Panc1 (cell line): ENCODE results near the gene CMYA5.

ENCODE experiments used
- POLR2AphosphoS5 ChIP-seq: IDR thresholded peaks from 2 replicates; pipeline ENCODE4 v1.6.1; 2012; ENCODE audit warnings: mild to moderate bottlenecking, low read depth, low read length, moderate library complexity
- REST ChIP-seq, 2 experiments: IDR thresholded peaks; 2 replicates each; pipeline ENCODE4 v1.6.1; 2011 to 2012; ENCODE audit warnings: low read depth in 2 of 2, control low read depth in 1 of 2, low read length in 1 of 2, mild to moderate bottlenecking in 1 of 2, moderate library complexity in 1 of 2; ENCODE audit not compliant: insufficient read depth in 1 of 2
- TCF7L2 ChIP-seq: IDR thresholded peaks from 2 replicates; pipeline ENCODE4 v1.6.1; 2011; ENCODE audit warnings: mild to moderate bottlenecking, low read depth, low read length, inconsistent platforms
- TF ChIP-seq, protein P1 (sequence below): fragments of 450-650 bp; IDR thresholded peaks from 2 replicates; pipeline ENCODE4 v1.5.1; 2017; ENCODE audit warnings: mild to moderate bottlenecking

DNA sequence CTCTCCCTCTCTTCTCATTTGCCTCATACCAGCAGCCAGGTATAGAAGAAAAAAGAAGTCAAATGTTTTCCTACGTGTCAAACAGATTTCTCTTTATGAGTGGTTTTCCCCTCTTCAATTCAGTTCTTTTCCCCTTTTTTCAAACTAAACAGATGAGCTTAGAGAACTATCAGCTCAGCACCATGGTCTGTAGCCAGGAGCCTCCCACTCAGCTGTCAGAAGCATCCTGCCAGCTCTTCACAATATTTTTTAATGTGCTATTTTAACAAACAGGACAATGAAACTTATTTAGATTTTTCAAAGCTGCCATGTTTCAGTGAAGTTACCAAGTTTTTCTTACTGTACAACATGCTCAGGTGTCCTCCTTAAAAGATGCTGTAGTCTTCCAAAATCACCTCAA is 63.5 kb downstream of the CMYA5 start:
- TF ChIP-seq POLR2AphosphoS5 (no peak), REST (IDR thresholded peaks at IDR 0.05; ENCODE audit: insufficient read depth in 1 of 2, low read depth in 2 of 2, low read length in 1 of 2) (no peak), TCF7L2 (no peak)
- TF ChIP-seq, protein P1, sequence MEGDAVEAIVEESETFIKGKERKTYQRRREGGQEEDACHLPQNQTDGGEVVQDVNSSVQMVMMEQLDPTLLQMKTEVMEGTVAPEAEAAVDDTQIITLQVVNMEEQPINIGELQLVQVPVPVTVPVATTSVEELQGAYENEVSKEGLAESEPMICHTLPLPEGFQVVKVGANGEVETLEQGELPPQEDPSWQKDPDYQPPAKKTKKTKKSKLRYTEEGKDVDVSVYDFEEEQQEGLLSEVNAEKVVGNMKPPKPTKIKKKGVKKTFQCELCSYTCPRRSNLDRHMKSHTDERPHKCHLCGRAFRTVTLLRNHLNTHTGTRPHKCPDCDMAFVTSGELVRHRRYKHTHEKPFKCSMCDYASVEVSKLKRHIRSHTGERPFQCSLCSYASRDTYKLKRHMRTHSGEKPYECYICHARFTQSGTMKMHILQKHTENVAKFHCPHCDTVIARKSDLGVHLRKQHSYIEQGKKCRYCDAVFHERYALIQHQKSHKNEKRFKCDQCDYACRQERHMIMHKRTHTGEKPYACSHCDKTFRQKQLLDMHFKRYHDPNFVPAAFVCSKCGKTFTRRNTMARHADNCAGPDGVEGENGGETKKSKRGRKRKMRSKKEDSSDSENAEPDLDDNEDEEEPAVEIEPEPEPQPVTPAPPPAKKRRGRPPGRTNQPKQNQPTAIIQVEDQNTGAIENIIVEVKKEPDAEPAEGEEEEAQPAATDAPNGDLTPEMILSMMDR, result no peak
